DLD1 (cell line): ENCODE measurements around the gene UNC45A.

Experiments
- in situ Hi-C: cut with HindIII; loops from 2 replicates; pipeline ENCODE4 v1.10.0; 2017; ENCODE audit warnings: low sequenced_read_pairs

The UNC45A gene

GRCh38 chr15:90942354-90943120 lies 7.5 kb downstream of the UNC45A start:
- in situ Hi-C loops, result loop anchor here (25.0 kb wide), 1 partner anchor 455 kb away; no protein-coding TSS in a partner anchor

DNA sequence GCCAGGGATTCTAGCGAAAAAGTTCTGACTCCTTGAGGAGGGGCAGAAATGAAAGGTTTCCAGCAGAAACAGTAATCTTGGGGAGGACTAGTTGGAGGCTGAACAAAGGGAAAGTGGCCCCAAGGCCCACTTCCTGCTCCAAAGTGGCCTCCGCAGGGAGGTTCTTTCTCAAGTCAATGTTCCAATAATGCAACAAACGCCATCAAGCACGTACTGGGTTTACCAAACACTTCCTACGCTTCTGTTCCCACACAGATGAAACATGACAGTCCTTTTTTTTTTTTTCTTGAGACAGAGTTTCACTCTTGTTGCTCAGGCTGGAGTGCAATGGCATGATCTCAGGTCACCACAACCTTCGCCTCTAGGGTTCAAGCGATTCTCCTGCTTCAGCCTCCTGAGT lies 10.0 kb downstream of the UNC45A start:
- in situ Hi-C loops, result loop anchor here (25.0 kb wide), 1 partner anchor 458 kb away; no protein-coding TSS in a partner anchor

DNA sequence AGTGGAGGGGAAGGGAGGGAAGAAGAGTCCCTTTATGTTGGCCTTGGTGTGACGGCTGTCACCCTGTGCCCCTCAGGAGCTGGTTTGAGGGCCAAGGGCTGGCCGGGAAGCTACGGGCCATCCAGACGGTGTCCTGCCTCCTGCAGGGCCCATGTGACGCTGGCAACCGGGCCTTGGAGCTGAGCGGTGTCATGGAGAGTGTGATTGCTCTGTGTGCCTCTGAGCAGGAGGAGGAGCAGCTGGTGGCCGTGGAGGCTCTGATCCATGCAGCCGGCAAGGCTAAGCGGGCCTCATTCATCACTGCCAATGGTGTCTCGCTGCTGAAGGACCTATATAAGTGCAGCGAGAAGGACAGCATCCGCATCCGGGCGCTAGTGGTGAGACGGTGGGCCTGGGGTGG lies 11.5 kb downstream of the UNC45A start:
- in situ Hi-C loops, result loop anchor here (25.0 kb wide), 1 partner anchor 459 kb away; no protein-coding TSS in a partner anchor

- in situ Hi-C loops, result loop anchor here (25.0 kb wide), 1 partner anchor 460 kb away; no protein-coding TSS in a partner anchor
Observed at GRCh38 chr15:90946941-90947576, 12.0 kb downstream of the UNC45A start.

- in situ Hi-C loops, result loop anchor here (25.0 kb wide), 1 partner anchor 460 kb away; no protein-coding TSS in a partner anchor
Observed at GRCh38 chr15:90947577-90948357, 12.7 kb downstream of the UNC45A start.

DNA sequence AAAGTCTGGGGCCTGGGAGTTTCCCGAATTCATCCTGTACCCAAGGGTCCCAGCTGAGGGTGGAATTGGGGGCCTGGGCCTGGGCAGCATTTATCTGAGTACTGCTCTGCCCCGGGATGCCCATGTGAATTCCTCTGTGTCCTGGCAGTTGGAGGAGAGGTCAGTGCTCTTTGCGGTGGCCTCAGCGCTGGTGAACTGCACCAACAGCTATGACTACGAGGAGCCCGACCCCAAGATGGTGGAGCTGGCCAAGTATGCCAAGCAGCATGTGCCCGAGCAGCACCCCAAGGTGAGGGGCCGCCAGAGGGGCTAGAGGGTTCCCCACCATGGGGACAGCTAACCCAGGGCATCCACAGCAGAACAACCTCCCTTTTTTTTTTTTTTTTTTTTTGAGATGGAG lies 13.4 kb downstream of the UNC45A start:
- in situ Hi-C loops, result loop anchor here (25.0 kb wide), 1 partner anchor 461 kb away; no protein-coding TSS in a partner anchor

DNA sequence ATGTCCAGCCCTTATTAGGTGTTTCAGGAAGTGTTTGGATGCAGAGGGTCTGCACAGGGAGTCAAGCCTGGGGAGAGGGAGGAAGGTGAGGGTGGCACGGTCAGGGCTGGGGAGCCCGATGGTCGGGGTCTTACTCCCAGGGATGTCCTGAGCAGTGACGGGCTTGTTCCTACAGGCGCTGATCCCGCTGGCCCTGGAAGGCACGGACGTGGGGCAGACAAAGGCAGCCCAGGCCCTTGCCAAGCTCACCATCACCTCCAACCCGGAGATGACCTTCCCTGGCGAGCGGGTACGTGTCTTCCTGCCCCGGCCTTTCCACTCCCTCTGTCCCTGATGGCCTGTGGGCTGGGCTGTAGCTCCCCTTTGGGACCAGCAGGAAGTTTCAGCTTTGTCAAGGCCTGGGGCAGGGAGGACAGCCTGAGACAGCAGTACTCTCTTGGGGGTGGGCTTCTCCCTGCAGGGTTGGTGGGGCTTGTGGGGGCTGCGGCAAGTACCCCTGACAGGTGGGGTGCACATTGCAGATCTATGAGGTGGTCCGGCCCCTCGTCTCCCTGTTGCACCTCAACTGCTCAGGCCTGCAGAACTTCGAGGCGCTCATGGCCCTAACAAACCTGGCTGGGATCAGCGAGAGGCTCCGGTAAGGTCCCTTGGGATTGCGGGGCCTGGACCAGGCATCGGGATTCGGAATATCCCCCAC lies 15.0 kb downstream of the UNC45A start:
- in situ Hi-C loops, result loop anchor here (25.0 kb wide), 1 partner anchor 463 kb away; no protein-coding TSS in a partner anchor

DNA sequence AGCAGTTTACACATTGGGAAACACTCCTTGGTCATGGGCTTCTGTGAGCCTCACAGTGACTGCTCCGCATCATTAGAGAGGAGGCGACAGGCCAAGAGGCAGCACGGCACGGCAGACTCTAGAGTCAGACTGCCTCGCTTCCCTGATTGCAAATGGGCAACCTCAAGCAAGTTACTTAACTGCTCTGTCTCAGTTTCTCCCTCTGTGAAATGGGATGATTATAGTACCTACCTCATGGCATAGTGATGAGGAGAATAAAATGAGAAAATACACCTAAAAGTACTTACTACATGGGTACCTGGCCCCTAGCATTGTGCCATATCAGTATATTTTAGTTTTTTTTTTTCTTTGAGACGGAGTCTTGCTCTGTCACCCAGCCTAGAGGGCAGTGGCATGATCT lies 15.6 kb downstream of the UNC45A start:
- in situ Hi-C loops, result no loop called here

- in situ Hi-C loops, result no loop called here
Observed at GRCh38 chr15:90952901-90953677, 18.0 kb downstream of the UNC45A start.

GRCh38 chr15:90953947-90954711 lies 19.0 kb downstream of the UNC45A start:
- in situ Hi-C loops, result no loop called here

GRCh38 chr15:90954712-90955623 lies 19.9 kb downstream of the UNC45A start, which contains the start of gene RCCD1:
Gene RCCD1 (plus strand): TSS chr15:90954884. CDS start chr15:90956735, 1,851 bp downstream.
- in situ Hi-C loops, result no loop called here

DNA sequence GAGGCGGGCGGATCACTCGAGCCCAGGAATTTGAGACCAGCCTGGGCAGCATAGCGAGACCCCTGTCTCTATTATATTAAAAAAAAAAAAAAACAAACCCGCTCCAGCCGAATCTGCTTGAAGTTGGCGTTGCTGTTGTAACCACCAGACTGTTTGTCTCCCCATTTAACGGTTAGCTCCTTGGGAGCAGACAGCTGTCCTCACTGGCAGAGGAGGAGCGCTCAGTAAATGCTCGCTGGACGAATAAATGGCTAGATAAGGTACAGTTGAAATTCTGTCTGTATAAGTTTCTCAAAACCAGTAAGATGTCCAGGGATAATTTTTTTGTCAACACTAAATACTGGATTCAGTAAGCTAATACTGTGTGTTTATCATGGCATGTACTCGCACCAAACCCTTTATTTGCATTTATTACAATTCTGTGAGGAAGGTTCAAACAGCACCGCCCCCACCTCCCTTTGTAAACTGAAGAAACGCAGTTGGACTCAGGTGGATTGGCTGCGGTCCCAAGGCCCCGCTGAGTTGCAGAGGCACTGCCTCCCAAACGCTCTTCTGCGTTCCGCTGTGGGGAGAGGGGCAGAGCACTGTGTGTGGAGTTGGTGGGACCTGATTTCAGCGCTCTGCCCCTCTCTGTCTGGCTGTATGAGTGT lies 20.7 kb downstream of the UNC45A start:
- in situ Hi-C loops, result no loop called here

DNA sequence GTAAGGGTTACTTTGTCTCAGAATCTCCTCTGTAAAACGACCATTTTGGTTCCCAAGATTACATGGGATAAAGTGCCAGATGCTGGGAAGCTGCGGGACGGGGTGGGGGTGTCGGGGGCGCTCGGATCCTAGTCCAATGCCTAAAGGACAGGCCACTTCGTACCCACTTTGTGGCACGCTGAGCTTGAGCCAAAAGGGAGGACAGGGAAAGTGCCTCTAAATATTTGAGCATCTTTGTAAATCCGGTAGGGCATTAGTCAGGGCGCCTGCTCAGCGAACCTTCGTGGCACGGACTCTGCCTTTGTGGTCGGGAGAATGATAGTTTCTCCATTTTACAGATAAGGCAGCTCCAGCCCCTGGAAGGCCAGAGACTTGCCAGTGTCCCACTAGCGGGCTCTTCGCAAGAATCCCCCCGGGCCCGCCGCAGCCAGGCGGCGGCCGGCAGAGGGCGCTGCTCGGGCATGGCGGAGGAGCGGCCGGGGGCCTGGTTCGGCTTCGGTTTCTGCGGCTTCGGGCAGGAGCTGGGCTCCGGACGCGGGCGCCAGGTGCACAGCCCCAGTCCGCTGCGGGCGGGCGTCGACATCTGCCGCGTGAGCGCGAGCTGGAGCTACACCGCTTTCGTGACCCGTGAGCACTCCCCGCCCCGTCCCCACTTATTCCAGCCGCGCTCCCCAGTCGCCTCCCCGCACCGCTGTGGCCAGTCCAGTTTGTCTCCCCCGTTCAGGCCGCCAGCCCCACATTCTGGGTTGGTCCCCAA lies 21.4 kb downstream of the UNC45A start:
- in situ Hi-C loops, result no loop called here

DNA sequence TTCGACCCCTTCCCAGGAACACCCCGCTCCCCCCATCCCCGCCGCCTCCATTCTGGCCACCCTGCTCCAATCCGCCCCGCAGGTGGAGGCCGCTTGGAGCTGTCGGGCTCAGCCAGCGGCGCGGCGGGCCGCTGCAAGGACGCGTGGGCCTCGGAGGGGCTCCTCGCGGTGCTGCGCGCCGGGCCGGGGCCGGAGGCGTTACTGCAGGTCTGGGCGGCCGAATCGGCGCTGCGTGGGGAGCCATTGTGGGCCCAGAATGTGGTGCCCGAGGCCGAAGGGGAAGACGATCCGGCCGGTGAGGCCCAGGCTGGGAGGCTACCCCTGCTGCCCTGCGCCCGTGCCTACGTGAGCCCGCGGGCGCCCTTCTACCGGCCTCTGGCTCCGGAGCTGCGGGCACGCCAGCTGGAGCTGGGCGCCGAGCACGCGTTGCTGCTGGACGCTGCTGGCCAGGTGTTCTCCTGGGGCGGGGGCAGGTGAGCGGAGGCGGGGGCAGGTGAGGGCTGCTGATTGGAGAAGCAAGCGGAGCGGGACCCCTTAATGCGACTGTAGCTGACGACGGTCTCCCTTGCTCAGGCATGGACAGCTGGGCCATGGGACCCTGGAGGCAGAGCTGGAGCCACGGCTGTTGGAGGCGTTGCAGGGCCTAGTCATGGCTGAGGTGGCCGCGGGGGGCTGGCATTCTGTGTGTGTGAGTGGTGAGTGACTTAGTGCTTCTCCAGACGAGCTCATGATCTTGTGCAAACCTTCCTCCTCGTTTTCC lies 22.1 kb downstream of the UNC45A start:
- in situ Hi-C loops, result no loop called here

DNA sequence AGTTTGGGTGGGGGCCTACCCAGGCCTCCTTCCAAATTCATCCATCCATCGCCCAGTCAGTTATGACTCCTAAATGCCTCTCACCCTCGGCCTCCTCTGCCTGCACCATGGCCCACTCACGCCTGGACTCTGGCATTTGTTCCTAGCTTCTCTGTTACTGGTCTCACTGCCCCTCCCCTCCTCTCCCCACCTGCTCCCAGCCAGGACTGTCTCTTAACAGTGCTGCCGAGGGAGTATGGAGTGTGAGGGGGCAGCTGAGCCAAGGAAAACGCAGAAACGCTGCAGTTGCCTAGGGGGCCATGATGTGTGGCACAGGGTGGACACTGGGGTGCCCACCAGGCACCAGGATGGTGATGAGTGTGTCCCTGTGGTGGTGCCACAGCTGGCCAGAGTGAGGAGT lies 22.7 kb downstream of the UNC45A start:
- in situ Hi-C loops, result no loop called here

- in situ Hi-C loops, result no loop called here
Observed at GRCh38 chr15:90959028-90959595, 24.0 kb downstream of the UNC45A start.
